Retinal pigment epithelial cell (primary cell): Measurements from ENCODE around the gene PLA2G2C.

Experiments
- DNase-seq: peaks from one replicate; pipeline ENCODE4 v3.0.0-alpha.2; 2010; ENCODE audit warnings: low read depth
- H3K4me3 ChIP-seq: 2 replicates; pipeline ENCODE4 v1.5.1; 2011; ENCODE audit warnings: mild to moderate bottlenecking, low read length, control low read depth, moderate library complexity
- TF ChIP-seq, protein P1 (sequence below): conservative IDR thresholded peaks from 2 replicates; pipeline ENCODE4 v1.5.1; 2011; ENCODE audit warnings: low read depth, low read length, control low read depth, inconsistent platforms

Gene PLA2G2C

DNA sequence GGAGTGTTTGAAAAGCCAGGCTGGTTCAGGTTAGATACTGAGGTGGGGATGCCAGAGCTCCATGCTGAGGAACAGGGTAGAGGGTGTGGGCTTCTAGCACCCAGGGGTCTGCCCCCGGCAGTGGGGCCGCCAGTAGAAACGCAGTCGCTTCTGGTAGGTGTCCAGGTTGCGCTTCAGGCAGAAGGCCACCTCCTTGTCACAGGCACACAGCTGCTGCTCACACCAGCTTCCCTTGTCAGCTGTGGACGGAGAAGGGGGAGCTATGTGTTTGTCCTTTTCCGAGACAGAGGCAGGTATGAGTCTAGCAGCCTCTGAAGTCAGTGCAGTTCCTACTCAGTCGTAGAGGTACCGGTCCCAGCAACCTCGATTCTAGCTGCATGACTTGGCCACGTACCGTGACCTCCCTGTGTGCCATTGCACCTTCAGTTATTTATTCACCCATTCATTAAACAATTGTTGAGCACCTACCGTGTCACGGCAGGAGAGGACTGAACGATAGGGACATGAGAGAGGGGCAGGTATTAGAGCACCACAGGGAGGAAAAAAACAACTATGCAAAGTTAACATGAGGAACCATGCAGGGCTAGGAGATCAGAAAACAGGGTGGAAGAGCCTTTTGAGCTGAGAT, 72.2 kb downstream of the PLA2G2C start:
- no peak overlapping the region for H3K4me3 ChIP-seq
- TF ChIP-seq, protein P1, sequence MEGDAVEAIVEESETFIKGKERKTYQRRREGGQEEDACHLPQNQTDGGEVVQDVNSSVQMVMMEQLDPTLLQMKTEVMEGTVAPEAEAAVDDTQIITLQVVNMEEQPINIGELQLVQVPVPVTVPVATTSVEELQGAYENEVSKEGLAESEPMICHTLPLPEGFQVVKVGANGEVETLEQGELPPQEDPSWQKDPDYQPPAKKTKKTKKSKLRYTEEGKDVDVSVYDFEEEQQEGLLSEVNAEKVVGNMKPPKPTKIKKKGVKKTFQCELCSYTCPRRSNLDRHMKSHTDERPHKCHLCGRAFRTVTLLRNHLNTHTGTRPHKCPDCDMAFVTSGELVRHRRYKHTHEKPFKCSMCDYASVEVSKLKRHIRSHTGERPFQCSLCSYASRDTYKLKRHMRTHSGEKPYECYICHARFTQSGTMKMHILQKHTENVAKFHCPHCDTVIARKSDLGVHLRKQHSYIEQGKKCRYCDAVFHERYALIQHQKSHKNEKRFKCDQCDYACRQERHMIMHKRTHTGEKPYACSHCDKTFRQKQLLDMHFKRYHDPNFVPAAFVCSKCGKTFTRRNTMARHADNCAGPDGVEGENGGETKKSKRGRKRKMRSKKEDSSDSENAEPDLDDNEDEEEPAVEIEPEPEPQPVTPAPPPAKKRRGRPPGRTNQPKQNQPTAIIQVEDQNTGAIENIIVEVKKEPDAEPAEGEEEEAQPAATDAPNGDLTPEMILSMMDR = no peak
- DNase-seq = no peak
